NCI-H1694 (cell line): ENCODE results near the gene KCNQ1.

Experiments used
- DNase-seq: peaks from one replicate; lab custom pipeline; 2025; lab: John Stamatoyannopoulos, UW

The KCNQ1 gene

DNA sequence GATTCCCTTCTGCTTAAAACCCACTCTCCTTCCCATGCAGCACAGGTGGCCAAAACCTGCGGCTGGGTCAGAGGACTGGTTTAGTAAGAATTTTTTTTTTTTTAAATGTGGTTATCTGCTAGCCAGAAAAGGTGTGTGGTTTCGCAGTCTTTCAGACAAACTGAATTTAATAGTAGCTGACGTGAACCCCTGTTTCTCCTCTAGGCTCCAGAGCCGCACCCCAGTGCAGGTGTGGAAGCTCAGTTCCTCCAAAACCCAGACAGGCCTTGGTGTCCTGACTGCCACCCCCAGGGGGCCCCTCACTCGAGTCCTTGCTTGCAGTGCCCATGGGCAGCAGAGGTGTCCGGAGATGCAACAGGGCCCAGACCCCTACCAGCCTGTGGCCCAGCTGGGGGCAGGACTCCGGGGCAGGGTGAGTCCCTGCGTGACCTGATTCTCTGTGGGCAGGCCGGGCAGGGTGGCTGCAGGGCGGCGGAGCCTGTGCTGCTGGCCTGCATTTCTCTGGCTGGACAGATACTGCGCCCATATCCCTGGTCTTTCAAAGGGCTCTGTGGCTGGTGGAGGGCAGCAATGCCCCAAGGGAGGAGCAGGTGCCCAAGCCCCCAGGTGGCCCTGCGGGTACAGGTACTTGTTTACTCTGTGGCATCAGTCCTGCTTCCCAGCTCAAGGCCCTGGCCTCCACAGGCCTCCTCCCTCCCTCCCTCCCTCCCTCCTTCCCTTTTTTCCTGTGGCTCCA lies 15.2 kb downstream of the KCNQ1 start:
- no peak for DNase-seq

- DNase-seq: no peak
These were observed 15.9 kb downstream of the KCNQ1 start for GRCh38 chr11:2460540-2461252.

- no peak for DNase-seq
These were observed 16.6 kb downstream of the KCNQ1 start for GRCh38 chr11:2461253-2461955.

DNA sequence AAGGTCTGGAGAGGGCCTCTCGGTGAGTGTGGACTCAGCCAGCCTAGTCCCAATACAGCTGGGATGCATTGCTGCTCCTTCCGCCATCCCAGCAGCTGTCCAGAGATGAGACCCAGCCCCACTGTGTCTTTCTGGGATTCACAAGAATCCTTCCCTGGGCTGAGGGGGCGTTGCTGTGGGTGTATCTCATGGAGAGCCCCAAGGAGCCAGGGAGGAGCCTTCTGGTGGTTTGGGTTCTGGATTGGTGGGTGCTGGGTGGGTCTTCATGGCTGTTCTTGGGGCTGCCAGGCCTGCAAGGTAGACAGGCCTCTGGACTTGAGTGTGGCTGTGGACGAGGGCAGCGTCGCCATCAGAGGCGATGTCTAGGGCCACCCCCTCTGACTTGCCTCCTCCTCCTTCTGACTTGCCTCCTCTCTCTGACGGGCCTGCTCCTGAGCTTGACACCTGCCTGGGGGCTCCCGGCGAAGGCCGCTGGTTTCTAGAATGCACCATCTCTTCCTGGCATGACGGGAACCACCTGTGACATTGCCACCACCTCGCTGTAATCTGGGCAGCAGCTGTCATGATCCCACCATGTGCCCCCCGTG lies 17.2 kb downstream of the KCNQ1 start:
- DNase-seq: no peak

- no peak for DNase-seq
These were observed 17.8 kb downstream of the KCNQ1 start for GRCh38 chr11:2462543-2462985.

DNA sequence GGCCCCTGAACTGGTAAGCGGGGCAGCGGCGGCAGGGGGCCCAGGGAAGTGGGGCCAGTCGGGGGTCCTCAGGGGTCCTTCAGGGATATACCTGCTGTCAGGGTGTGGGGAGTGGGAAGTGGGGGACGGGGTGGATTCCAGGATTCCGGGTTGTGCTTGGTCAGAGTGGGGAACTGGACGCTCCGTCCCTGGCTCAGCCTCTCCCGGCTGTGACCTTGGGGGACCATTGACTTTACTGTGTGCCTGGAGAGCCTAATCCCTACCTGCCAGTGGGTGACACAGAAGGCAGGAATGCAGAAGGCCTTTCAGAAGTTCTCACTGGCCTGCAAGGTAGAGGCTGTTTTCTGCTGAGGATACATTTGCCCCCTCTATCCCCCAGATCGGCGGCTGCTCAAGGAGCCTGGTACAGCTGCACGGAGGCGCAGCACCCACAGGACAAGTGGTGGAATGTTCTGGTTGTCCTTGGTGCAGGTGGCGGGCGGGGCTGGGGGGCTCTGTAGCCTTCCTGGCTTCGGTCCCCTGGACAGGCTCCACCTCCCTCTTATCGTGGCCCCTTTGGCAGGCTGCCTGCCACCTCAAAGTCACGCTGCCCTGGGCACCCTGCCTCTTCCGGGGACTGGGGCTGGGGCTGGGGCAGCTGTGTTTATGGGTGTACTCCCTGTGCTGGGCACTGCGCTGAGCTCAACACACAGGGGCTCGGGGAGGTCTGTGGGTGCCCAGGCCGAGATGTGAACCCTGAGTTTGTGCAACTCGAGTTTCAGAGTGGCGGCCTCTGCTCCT lies 18.4 kb downstream of the KCNQ1 start:
- no peak for DNase-seq

DNA sequence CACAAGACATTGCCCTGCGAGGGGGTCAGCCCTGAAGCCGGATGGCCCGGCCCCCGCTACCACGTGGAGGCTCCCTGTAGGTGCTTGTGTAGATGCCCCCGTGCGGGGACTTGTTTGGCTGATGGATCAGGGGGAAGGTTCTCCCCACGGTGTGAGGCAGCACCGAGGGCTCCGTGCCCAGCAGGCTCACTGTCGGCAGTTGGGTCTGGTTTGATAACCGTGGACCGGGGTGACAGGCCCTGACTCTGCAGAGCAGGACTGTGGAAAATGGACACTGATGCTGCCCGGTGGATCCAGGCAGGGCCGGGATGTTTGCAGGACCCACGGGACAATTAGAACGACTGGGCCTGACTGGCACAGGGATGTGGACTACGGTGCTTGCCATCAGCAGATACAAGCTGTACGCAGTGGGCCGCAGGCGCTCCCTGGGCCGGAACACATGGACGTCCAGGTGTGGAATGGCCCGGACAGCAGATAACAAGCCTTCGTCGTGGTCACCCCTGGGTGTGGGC lies 19.0 kb downstream of the KCNQ1 start:
- DNase-seq: no peak

DNA sequence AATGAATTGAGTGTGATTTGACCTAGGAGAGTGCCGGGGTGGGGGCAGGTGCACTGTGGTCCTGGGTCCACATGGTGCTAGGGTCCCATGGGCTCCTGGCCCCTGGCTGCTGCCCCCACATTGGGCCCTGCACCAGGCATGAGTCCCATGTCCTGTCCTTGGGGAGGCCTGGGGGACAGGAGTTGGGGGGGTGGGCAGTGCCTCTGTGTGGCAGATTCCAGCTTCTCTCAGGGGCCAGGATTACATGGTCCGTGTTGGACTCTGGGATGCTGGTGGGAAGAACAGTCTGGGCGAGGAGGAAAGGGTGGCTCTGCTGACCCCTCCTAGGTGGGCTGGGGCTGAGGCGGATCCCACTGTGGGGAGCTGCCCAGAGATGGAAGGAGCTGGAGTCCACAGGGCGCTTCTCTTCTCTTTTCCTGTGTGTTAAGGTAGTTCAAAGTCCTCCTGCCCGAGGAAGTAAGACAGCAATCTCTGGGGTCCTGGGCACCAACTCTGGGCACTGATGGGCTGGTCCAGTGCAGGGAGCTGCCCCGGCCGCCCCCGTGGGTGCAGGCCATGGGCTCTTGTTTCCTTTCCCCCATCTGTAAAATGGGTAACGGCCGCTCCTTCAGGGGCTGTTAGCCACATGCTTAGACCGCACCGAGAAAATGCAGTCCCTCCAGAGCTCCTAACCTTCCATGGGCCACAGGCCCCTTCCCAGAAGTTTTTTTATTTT lies 19.8 kb downstream of the KCNQ1 start:
- DNase-seq: no peak

GRCh38 chr11:2465202-2466068 lies 20.6 kb downstream of the KCNQ1 start:
- DNase-seq: no peak

- DNase-seq: no peak
These were observed 21.4 kb downstream of the KCNQ1 start for GRCh38 chr11:2466069-2466801.

- DNase-seq: no peak
These were observed 22.3 kb downstream of the KCNQ1 start for GRCh38 chr11:2466869-2467694.

DNA sequence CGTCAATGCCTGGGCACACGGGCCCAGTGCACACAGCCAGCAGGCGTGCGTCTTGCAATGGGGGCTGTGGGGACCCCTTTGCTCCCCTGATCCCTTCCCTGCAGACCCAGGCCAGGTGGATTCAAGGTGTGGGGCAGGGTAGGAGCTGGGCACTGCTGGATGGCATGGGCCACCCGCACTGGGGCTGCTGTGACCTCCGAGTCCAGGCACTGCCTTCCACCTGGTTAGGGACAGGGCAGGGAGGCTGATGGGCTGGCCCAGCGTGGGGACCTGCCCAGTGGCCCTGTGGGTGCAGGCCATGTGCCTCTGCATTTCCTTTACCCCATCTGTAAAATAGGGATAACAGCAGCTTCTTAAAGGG lies 22.9 kb downstream of the KCNQ1 start:
- no peak for DNase-seq

DNA sequence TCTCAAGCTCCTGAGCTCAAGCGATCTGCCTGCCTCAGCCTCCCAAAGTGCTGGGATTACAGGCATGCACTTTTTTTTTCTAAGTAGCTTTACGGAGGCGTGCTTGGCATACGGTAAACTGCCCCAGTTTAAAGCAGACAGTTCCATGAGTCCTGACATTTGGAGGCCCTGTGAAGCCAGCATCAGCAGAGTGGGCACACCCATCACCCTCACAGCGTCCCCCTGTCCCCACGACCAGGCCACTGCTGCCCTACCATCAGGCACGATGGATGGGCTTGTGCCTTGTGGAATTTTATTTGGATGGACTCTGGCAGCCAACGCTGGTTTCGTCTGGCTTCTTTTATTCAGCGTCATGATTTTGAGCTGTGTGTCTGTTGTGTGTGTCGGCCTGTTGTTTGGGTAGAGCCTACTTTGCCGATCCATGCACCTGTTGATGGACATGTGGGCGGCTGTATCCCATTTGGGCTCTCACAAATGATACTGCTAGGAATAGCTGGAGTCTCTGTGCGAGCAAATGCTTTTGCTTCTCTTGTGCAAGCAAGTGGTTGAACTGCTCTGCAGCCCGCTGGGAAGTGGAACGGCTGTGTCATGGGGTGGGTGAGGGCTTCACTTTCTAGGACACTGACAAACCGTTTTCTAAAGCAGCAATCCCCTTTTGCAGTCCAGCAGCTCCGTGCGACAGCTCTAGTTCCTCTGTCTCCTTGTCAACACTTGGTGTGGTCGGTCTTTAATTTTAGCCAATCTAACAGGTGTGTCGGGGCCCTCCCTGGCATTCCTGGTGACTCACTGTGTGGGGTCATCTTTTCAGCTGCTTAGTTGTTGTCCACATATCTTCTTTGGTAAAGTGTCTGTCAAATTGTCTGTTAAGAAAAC lies 23.8 kb downstream of the KCNQ1 start:
- no peak for DNase-seq

DNA sequence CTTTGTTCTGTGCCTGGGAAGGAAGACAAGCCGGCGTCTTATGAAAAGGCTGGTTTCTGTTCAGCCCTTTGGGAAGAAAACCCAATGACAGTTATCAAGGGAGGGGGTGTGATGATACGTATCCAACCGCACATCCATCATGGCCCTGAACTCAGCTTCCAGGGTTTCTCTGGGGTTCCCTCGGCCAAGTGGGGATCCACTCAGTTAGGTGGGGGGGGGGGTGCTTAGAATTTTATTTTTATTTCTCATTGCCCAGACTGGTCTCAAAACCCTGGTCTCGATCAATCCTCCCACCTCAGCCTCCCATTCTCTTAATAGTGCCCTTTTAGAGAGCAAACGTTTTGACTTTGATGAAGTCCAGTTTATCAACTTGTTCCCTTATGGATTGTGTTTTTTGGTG lies 25.7 kb downstream of the KCNQ1 start:
- DNase-seq: no peak

- no peak for DNase-seq
These were observed 26.4 kb downstream of the KCNQ1 start for GRCh38 chr11:2471048-2471803.

- no peak for DNase-seq
These were observed 26.9 kb downstream of the KCNQ1 start for GRCh38 chr11:2471804-2472096.
